Measurements from ENCODE around the gene FUNDC1.

The FUNDC1 gene

GRCh38 chrX:44483965-44484606, 58.6 kb downstream of the FUNDC1 start:
- in situ Hi-C loops (cut with HindIII; ENCODE audit: low sequenced_read_pairs), result no loop called here
- no peak for DNase-seq (ENCODE audit: low read depth, low spot score)
- TF ChIP-seq CTCF (IDR thresholded peaks at IDR 0.05; ENCODE audit: low read depth, low read length), result no peak
- H3K4me3 ChIP-seq (ENCODE audit: low read depth, low read length), result no peak overlapping the region

- TF ChIP-seq CTCF (IDR thresholded peaks at IDR 0.05; ENCODE audit: low read depth, low read length), result no peak
- DNase-seq (ENCODE audit: low read depth, low spot score), result no peak
- in situ Hi-C loops (cut with HindIII; ENCODE audit: low sequenced_read_pairs), result no loop called here
- no peak overlapping the region for H3K4me3 ChIP-seq (ENCODE audit: low read depth, low read length)
These were observed 60.1 kb downstream of the FUNDC1 start for GRCh38 chrX:44482575-44482974.

- TF ChIP-seq CTCF (IDR thresholded peaks at IDR 0.05; ENCODE audit: low read depth, low read length), result no peak
- in situ Hi-C loops (cut with HindIII; ENCODE audit: low sequenced_read_pairs), result no loop called here
- H3K4me3 ChIP-seq (ENCODE audit: low read depth, low read length), result no peak overlapping the region
- no peak for DNase-seq (ENCODE audit: low read depth, low spot score)
These were observed 62.1 kb downstream of the FUNDC1 start for GRCh38 chrX:44480591-44480990.

GRCh38 chrX:44474410-44474809, 68.2 kb downstream of the FUNDC1 start:
- DNase-seq (ENCODE audit: low read depth, low spot score), result no peak
- no peak for TF ChIP-seq CTCF (IDR thresholded peaks at IDR 0.05; ENCODE audit: low read depth, low read length)
- in situ Hi-C loops (cut with HindIII; ENCODE audit: low sequenced_read_pairs), result no loop called here

More at GRCh38 chrX:44474410-44474809, 68.2 kb downstream of the FUNDC1 start:
- no peak overlapping the region for H3K4me3 ChIP-seq (ENCODE audit: low read depth, low read length)
